Neural cell (in vitro differentiated cells): ENCODE results near the gene AMT.

Source experiments
- EP300 ChIP-seq: fragments of 450-650 bp; conservative IDR thresholded peaks from 2 replicates; pipeline ENCODE4 v1.6.1; 2014; ENCODE audit warnings: antibody characterized with exemption, mild to moderate bottlenecking, moderate library complexity; ENCODE audit not compliant: poor library complexity, severe bottlenecking
- EZH2 ChIP-seq: fragments of 200-600, 300-800 bp; shearing (Covaris generic), sonication (generic); IDR thresholded peaks from 2 replicates; pipeline ENCODE4 v1.6.1; 2014; ENCODE audit warnings: antibody characterized with exemption, low read length, borderline replicate concordance, mild to moderate bottlenecking; ENCODE audit not compliant: insufficient read depth, poor library complexity, severe bottlenecking
- MXI1 ChIP-seq: fragments of 450-650 bp; conservative IDR thresholded peaks from 2 replicates; pipeline ENCODE4 v1.6.1; 2014; ENCODE audit warnings: antibody characterized with exemption, mild to moderate bottlenecking; ENCODE audit not compliant: poor library complexity, severe bottlenecking
- POLR2AphosphoS5 ChIP-seq: IDR thresholded peaks from 2 replicates; pipeline ENCODE4 v1.6.1; 2012
- TAF1 ChIP-seq: IDR thresholded peaks from 2 replicates; pipeline ENCODE4 v1.6.1; 2012; ENCODE audit warnings: low read depth
- TF ChIP-seq, protein P1 (sequence below): fragments of 450-650 bp; IDR thresholded peaks from 2 replicates; pipeline ENCODE4 v1.5.1; 2014; ENCODE audit warnings: antibody characterized with exemption, mild to moderate bottlenecking, moderate library complexity; ENCODE audit not compliant: poor library complexity, severe bottlenecking

DNA sequence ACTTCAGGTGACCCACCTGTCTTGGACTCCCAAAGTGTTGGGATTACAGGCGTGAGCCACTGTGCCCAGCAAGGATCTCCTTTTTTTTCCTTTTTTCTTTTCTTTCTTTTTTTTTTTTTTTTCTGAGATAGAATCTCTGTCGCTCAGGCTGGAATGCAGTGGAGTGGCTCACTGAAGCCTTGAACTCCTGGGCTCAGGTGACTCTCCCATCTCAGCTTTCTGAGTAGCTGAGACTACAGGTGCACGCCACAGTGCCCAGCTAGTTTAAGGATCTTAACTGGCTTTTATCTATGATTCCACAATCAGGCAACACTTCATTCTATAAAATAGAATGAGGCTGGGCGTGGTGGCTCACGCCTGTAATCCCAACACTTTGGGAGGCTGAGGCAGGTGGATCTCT is 23.1 kb upstream of the AMT start:
- TF ChIP-seq TAF1 = no peak
- no peak for TF ChIP-seq MXI1
- TF ChIP-seq EZH2 = no peak
- TF ChIP-seq, protein P1, sequence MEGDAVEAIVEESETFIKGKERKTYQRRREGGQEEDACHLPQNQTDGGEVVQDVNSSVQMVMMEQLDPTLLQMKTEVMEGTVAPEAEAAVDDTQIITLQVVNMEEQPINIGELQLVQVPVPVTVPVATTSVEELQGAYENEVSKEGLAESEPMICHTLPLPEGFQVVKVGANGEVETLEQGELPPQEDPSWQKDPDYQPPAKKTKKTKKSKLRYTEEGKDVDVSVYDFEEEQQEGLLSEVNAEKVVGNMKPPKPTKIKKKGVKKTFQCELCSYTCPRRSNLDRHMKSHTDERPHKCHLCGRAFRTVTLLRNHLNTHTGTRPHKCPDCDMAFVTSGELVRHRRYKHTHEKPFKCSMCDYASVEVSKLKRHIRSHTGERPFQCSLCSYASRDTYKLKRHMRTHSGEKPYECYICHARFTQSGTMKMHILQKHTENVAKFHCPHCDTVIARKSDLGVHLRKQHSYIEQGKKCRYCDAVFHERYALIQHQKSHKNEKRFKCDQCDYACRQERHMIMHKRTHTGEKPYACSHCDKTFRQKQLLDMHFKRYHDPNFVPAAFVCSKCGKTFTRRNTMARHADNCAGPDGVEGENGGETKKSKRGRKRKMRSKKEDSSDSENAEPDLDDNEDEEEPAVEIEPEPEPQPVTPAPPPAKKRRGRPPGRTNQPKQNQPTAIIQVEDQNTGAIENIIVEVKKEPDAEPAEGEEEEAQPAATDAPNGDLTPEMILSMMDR = no peak
- no peak for TF ChIP-seq EP300
- TF ChIP-seq POLR2AphosphoS5 = no peak
